ENCODE data around the gene CRABP2.

CRABP2 gene

GRCh38 chr1:156671804-156672203 is 33.6 kb downstream of the CRABP2 start:
- no peak for DNase-seq (ENCODE audit: low read depth, low spot score)
- H3K4me3 ChIP-seq (ENCODE audit: low read depth, low read length): no peak overlapping the region
- TF ChIP-seq CTCF (IDR thresholded peaks at IDR 0.05; ENCODE audit: low read depth, low read length): no peak
- in situ Hi-C loops (cut with HindIII; ENCODE audit: low sequenced_read_pairs): no loop called here

GRCh38 chr1:156670791-156671190 is 34.6 kb downstream of the CRABP2 start:
- no peak for TF ChIP-seq CTCF (IDR thresholded peaks at IDR 0.05; ENCODE audit: low read depth, low read length)
- in situ Hi-C loops (cut with HindIII; ENCODE audit: low sequenced_read_pairs): no loop called here
- no peak for DNase-seq (ENCODE audit: low read depth, low spot score)

GRCh38 chr1:156670359-156670758 is 35.0 kb downstream of the CRABP2 start:
- TF ChIP-seq CTCF (IDR thresholded peaks at IDR 0.05; ENCODE audit: low read depth, low read length): no peak
- no peak for DNase-seq (ENCODE audit: low read depth, low spot score)
- H3K4me3 ChIP-seq (ENCODE audit: low read depth, low read length): no peak overlapping the region
- in situ Hi-C loops (cut with HindIII; ENCODE audit: low sequenced_read_pairs): no loop called here

More at GRCh38 chr1:156670791-156671190, 34.6 kb downstream of the CRABP2 start:
- no peak overlapping the region for H3K4me3 ChIP-seq (ENCODE audit: low read depth, low read length)

GRCh38 chr1:156669794-156670193 is 35.6 kb downstream of the CRABP2 start:
- H3K4me3 ChIP-seq (ENCODE audit: low read depth, low read length): no peak overlapping the region
- in situ Hi-C loops (cut with HindIII; ENCODE audit: low sequenced_read_pairs): no loop called here
- DNase-seq (ENCODE audit: low read depth, low spot score): no peak
- no peak for TF ChIP-seq CTCF (IDR thresholded peaks at IDR 0.05; ENCODE audit: low read depth, low read length)

DNA sequence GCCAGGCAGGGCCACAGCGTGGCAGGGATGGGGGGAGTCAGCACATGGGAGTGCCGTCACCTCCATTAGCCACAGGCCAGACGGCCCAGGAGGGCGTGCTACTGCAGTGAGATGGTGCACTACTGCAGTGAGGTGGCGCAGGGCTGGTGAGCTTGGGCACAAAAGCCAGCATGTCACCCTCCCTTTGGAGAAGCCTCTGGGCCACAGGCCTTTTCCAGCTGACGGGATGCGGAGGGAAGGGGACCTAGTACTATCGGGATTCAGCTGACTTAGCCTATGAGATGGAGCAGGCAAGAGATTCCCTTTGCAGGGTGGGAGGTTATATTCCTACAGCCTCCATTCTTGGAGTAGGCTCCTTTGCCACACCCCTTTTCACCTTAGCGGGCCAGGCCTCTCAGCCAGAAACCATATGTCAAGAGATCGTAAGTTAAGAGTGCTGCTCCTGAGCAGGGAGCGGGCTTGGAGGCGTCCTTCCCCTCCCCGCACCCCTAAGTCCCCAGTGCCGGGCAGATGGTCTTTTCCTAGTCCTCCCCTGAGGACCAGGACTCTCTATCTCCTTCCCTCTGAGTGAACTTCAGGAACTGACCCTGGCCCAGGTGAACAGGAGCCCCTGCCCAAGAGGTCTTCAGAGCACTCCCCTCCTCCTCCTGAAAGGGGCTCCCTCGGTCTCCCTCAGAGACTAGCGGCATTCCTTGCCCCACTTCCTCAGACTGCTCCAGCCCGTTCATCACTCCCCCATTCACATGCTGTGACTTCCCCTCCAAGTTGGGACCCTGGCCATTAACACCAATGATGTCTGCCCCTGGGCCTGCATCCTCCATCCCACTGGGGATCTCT is 36.4 kb downstream of the CRABP2 start:
- in situ Hi-C loops (cut with HindIII; ENCODE audit: low sequenced_read_pairs): no loop called here
- H3K4me3 ChIP-seq (ENCODE audit: low read depth, low read length): no peak overlapping the region

DNA sequence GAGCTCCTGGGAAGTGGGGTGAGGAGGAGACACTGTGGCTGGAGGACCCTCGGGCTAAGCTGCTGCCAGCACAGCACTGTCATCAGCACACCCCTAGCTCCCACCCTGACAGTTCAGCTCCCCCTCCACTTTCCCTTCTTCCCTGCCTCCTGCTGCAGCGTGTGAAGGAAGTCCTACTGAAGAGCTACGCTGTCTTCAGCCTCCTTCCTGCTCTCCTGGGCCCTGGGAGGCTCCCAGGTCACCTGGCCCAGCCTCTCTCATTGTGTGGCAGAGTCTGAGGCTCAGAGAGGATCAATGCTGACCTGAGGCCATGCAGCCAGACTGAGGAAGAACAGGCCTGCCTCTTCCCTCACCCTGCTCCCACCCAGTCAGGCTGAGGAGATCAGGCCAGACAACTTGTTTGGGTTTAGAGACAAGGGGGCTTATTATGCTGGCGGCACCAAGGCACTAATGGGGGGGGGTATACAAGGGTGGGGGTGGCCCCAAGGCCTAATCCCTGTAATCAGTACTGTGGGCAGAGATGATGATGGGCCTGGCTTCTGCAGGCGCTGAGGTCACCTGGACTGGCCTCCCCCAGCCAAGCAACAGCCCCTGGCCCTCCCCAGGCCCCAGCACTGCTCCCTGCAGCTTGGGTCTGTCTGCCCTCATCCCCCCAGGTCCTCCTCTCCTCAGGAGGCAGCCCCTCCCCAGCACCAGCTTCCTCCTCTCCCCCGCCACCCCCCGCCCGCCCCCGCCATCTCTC is 37.2 kb downstream of the CRABP2 start:
- no peak overlapping the region for H3K4me3 ChIP-seq (ENCODE audit: low read depth, low read length)
- no peak for TF ChIP-seq CTCF (IDR thresholded peaks at IDR 0.05; ENCODE audit: low read depth, low read length)
- in situ Hi-C loops (cut with HindIII; ENCODE audit: low sequenced_read_pairs): no loop called here
- DNase-seq (ENCODE audit: low read depth, low spot score): no peak

More for the DNA sequence above, 36.4 kb downstream of the CRABP2 start:
- no peak for DNase-seq (ENCODE audit: low read depth, low spot score)
- TF ChIP-seq CTCF (IDR thresholded peaks at IDR 0.05; ENCODE audit: low read depth, low read length): no peak
